GM21576 (cell line): ENCODE results near the gene MPND.
"Not testable (repeated sequence)": the region's sequence is repeated elsewhere in the genome, so short reads cannot be mapped to it uniquely, and the experiment has no call there.

ENCODE experiments used
- ATAC-seq: cut with Tn5 transposase; IDR thresholded peaks from one replicate; pipeline ENCODE4 v1.9.1; 2021; ENCODE audit warnings: mild to moderate bottlenecking, moderate library complexity; ENCODE audit not compliant: unreplicated experiment

Gene MPND

DNA sequence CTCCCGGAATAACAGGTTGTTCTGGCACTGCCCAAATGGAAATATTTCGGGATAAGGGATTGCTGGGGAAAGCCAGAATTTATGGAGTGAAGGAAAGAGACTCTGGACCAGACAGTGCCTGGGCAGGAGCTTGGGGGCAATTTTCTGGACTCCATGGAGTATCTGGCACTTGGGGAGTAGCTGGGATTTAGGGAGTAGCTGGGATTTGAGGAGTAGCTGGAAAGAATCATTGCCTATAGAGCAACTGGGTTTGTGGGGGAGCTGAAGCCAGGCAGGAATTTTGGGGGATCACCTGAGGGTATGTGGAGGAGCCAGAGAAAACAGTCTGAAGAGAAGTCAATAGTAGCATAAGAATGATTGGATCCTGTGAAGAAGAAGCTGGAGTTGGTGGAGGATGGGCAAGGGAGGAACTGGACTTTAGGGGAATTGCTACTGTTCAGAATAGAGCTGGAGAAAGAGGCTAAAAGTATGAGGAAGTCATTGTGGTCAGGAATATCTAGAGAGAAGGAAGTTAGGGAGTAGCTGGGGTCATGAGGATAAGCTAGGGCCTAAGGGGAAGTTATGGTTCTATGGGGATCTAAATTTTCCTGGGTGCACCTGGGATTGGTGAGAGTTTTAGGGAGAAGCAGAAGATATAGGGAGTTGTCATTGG lies 24.2 kb upstream of the MPND start:
- ATAC-seq, result no peak

DNA sequence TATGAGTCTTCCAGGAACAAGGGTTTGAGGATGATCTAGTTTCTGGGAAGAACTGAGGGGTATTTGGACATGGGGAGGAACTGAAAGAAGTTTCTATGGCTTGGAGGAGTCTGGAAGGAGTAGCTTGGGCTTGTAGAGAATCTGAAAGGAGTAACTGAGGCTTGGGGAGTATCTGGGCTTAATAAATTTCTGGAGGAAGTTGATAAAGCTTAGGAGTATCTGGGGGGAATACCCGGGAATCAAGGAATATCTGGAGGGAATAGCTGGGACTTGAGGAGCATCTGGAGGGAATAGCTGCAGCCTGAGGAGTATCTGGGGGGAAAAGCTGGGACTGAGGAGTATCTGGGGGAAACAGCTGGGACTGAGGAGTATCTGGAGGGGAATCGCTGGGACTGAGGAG lies 22.9 kb upstream of the MPND start:
- ATAC-seq, result no peak

DNA sequence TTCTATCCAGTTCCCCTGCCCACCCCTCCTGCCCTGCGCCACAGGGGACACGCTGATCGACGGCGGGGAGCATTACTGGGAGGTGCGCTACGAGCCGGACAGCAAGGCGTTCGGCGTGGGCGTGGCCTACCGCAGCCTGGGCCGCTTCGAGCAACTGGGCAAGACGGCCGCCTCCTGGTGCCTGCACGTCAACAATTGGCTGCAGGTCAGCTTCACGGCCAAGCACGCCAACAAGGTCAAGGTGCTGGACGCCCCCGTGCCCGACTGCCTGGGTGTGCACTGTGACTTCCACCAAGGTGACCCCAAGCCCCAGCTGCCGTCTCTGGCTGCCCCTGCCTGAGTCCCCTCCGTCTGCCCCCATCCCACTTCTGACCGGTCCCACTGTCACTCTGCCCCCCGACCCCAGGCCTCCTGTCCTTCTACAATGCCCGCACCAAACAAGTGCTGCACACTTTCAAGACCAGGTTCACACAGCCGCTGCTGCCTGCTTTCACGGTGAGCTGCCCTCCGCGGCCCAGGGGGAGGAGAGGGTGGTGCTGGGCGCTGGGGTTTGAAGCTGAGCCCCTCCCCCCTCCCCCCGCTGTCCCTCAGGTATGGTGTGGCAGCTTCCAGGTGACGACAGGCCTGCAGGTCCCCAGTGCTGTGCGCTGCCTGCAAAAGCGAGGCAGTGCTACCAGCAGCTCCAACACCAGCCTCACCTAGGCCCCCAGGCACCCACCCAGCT lies 20.3 kb upstream of the MPND start:
- ATAC-seq, result no peak

DNA sequence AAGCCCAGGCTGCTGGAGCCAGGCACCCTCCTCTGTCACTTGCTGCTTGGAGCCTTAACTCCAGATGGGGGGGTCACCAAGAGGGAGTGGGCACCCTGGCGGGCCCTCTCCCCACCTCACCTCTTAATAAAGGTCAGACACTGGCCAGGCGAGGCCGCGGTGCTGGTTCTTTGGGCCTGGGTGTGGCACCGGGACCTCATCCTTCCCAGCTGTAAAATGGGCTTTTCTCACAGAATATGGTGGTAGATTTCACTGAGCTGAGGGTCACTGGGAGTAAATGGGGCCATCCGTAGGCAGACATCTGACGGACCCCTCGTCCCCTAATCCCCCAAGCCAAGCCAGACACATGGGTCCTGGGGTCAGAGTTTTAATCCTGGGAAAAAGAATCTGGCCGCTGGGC lies 19.7 kb upstream of the MPND start:
- ATAC-seq, result no peak

DNA sequence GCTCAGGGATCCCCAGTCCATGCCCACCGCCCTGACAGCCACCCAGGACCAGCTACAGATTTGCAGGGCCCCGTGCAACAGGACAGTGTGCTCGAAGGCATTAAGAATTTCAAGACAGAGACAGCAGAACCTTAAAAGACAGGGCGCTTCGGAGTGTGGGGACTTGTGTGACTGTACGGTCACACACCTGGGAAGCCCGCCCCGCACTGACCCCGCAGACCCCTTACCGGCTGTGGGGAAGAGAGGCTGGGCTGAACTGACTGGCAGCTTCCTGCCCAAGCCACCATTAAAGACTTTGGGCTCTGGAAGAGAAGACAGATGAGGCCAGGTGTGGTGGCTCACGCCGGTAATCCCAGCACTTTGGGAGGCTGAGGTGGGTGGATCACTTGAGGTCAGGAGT lies 19.1 kb upstream of the MPND start:
- ATAC-seq, result no peak

DNA sequence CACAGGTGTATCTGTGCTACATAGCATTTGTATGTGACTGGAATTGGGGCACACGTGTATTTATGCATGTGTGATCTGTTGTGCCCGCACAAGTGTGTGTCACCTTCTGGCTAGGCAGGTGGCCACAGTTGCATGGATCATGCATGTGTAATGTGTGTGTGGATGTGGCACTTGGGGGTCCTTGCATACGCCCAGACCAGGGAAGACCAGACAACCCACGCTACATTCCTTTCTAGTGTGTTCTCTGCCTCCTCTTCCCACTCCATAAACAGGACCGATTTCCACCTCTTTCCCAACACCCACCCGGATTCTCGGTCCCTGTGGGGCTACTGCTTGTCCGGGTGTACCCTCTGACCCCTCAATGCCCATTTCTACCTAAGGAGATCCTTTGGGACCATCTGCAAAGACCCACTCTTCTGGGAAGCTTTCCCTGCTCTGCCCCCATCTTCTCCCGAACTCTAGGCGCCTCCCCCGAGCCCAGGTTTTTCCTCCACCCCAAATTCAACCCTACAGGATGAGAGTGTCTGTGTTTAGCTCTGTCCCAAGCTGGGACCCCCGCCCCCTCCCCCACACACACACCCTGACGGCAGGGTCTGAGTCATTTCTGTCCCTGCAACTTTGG lies 17.0 kb upstream of the MPND start:
- no peak for ATAC-seq

DNA sequence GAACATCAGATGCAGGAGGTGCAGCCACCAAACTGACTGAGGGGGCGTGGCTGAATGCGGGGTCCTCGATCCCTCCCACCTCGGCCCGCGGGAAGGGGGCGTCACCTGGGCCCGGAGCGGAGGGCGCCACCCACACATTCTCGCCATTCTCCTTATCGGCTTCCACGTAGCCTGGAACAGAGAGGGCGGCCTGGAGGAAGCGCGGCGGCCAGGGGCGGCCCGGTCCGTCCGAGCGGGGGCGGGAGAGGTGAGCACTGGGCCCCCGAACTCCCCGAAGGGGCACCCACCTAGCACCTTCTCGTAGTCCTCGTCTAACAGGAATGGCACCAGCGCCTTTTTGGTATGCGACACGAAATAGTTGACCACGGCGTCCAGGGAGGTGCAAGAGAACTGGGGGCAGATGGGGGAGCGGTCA lies 16.5 kb upstream of the MPND start:
- ATAC-seq, result no peak

DNA sequence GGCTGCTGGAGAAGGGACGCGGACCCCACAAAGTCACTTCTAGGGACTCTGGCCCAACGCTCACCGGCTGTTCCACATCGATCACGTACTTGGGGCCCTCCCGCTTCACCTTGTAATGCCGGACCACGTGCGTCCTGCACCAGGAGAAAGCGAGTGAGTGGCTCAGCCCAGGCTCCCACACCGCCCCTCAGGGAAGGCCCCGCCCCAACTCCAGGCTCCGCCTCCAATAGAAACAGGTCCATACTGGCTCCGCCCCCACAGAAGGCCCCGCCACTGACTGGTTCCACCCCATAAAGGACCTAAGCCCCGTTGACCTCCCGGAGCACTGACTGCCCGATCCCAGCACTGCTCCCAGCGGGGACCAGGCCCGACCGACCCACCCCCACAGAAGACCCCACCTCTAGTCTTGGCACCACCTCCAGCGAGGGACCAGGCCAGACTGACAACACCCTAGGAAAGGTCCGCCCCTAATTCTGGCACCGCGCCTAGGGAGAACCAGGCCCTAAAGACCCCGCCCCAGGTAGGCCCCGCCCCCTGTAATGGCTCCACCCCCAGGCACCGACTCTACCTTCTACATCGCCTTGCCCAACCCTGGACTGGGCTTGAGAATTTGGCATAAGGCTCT lies 16.0 kb upstream of the MPND start:
- no peak for ATAC-seq

DNA sequence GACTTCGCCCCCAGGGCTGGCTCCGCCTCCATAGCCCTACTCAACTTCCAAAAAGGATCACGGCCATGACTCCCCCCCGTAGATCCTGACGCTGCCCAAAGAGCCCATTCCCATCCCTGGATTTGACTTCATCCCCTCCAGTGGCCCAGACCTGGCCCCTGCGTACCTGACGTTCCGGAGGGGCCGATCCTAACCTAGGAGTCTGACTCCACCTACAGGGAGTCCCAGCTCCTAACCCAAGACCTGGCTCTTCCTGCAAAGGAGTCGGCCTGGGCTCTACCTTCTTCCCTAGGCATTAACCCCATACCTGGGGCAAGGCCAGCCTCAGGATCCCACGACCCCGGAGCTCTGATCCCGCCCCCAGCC lies 15.5 kb upstream of the MPND start:
- no peak for ATAC-seq

DNA sequence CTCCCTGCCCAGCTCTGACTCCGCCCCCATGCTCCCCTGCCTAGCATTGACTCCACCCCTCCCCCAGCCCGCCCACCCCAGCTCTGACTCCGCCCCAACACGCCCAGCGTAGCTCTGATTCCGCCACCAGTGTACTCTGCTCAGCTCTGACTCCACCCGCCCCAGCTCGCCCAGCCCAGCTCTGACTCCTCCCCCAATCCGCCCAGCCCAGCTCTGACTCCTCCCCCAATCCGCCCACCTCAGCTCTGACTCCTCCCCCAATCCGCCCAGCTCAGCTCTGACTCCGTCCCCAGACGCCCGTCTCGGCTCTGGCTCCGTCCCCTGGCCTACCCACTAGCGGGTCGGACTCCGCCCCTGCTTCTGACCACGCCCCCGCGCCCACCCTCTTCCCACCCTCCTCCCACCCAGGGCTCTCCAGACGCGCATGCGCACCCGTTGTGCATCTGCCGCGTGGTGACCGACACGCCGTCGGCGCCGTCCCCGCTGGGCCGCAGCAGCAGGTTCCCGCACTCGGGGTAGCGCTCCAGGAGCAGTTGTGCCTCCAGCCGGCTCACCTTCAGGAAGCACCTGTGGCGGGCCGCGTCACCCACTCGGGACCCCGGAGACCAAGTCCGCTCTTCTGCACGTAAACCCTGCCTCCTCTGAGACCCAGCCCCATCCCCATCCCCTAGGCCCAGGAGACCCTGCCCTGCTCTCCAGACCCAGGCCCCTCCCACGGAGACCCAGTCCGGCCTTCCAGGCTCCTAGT lies 14.9 kb upstream of the MPND start:
- peak; percentile 66 for ATAC-seq

DNA sequence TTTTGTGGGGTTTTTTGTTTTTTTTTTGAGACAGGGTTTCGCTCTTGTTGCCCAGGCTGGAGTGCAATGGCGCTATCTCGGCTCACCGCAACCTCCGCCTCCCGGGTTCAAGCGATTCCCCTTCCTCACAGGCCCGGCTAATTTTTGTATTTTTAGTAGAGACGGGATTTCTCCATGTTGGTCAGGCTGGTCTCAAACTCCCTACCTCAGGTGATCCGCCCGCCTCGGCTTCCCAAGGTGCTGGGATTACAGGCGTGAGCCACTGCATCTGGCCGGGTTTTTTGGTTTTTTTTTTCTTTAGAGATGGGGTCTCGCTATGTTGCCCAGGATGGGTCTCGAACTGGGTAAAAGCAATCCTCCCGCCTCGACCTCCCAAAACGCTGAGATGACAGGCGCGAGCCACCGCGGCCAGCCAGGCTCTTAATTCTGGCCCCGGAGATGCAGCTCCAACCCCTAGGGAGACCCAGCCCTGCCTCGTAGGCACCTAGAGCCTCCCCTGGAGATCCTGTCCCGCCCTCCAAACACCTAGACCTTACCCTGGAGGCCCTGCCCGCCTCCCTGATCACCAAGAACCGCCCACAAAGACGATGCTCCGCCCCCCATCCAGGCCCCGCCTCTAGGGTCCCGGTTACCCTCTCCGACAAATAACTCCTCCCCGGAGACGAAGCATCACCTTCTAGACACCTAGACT lies 14.2 kb upstream of the MPND start:
- not testable (repeated sequence) for ATAC-seq

DNA sequence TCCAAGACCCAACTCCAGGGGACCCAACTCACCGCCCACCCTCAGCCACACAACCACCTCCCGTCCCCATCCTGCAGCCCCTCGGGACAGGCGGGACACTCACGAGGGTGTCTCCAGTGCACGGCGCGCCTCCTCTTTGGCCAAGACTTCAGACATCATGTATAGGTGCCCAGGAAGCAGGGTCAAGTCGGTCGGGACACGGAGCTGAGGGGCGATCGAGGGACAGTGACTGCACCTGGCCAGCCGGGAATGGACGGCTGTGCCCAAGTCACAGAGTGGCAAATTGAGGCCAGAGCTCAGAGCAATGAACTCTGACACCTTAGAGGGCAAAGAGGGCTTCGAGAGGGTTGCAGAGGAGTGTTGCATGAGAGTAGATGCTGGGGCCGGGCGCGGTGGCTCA lies 13.5 kb upstream of the MPND start:
- ATAC-seq, result no peak

DNA sequence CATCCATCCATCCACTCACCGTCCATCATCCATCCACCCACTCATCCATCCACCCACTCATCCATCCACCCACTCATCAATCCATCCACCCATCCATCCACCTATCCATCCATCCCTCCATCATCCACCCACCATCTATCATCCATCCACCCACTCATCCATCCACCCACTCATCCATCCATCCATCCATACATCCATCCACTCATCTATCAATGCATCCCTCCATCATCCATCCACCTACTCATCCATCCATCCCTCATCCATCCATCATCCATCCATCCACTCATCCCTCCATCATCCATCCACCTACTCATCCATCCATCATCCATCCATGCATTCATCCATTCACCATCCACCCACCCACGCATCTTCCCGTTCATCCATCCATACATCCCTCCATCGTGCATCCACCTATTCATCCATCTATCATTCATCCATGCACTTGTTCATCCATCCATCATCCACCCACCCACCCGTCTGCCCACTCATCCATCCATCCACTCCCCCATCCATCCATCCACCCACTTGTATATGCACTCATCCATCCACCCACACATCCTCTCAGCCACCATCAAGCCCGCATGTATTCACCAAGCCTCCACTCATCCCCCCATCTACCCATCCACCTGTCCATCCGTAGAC lies 8.3 kb upstream of the MPND start:
- no peak for ATAC-seq

DNA sequence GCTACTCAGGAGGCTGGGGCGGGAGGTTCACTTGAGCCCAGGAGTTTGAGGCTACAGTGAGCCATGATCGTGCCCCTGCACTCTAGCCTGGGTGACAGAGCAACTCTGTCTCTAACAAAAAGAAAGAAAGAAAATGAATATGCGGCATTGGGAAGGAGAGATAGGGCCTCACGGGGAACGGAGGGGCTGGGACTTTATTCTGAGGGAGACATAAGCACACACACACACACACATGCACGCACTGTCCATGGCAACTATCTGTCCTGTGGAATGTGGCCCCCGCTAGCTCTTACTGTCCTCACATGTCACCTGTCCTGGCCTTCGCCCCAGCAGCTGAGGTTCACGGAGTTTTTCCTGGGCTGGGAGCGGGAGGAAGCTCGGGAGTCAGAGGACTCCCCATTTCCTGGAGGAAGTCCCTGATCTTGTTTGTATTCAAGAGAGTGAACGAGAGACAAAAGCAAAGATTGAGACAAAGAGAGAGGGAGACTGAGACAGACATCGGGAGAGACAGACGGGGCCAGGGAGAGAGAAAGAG lies 5.4 kb upstream of the MPND start:
- no peak for ATAC-seq

DNA sequence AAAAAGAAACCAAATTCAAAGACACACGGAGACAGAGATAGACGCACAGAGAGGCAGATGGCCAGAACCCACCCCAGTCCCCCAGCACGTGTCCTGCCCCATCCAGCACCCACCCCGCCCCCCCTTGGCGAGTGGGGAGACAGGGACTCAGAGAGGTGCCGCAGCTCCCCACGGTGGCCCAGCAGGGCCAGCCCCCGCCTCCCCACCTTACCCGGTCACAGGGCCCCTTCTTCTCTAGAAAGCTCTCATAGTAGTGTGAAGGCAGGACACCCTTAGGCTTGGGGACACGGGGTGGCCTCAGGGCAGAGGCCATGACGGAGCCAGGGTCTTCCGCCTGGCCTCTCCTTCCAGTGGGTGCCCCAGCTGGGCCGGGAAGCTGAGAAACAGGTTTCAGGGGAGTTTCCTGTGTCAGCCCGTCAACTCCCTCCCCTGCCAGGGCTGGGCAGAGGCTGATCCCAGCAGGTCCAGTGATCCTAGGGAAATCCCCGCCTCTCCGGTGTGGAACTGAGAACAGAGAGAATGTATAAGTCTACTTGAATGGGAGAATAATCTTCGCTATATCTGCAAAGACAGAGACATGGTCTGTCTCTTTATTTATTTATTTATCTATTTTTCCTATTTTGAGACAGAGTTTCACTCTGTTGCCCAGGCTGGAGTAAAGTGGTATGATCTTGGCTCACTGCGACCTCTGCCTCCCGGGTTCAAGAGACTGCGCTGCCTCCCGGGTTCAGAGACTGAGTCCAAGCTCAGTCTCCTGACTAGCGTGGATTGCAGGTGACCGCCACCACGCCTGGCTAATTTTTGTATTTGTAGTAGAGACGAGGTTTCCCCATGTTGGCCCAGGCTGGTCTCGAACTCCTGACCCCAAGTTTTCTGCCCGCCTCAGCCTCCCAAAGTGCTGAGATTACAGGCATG lies 4.7 kb upstream of the MPND start, which contains the start of gene STAP2:
Gene STAP2, minus strand, starts transcription at position 387 of the 915 bp plus-strand sequence. Its CDS starts 74 bp downstream, at position 313.
- ATAC-seq, result no peak

DNA sequence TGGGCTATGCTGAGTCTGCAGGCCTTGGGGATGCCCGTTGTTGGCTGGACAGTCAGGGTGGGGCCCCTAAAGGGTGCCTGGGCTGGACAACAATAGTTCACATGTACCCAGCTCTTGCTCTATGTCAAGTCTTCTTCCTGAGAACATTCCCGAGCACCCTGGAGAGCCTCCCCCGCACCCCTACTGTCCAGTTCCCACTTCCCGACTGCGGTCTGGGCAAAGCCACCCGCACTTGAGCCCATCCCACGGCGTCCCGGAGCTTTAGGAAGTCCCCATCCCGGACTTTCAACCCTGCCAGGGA lies 1.1 kb upstream of the MPND start:
- no peak for ATAC-seq

DNA sequence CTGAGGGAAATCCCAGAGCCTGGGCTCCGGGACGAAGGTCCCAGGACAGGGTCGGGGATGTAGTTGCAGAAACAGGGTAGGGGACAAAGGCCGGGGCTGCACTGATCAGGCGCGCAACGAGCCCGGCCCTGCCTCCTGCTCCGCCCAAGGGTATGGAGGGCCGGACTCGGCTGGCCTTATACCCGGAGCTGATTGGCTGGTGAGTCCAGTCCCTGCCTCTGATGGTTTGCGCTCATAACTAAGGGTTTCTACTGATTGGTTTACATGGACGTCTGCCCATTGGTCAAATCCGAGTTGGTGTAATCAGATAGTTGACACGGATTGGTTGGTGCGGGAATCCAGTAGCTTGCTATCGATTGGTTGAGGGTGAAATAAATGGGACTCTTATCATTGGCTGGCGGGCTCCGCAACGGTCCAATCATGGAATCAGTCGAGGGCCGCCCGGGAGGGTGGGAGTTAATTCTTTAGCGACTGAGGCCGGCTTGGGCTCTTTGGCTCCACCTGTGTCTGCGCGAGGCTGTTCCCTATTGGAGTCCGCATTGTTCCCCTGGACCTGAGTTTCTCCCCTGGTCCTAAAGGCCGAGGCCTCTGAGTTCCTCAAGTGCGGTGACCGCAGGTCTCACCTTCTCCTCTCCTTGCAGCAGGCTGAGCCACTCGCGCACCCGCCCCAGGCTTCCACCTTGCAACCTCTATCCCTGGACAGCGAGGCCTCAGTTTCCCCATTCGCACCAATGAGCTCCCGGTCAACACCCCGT lies 570 bp upstream of the MPND start:
- peak; percentile 76 for ATAC-seq

DNA sequence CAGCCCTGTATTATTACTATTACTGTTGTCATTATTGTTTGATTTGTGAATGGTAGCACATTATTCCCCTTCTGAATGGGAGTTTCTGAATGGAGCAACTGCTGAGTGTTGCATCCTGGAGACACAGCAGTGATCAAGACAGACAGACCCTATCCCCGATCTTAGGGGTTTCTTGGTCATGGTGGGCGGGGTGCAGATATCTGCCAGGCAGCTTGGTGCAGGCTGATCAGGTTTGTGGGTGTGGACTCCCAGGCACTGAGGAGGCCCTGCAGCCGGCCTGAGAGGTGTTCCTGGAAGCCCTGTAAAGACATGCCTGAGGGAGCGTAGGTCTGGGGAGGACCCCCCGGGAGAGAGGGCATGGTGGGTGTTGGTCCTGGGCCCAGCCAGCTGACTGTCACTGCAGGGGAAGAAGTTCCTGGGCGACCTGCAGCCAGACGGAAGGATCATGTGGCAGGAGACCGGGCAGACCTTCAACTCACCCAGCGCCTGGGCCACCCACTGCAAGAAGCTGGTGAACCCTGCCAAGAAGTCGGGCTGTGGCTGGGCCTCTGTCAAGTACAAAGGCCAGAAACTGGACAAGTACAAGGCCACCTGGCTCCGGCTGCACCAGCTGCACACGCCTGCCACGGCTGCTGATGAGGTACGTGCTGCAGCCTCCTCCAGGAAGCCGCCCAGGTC lies 2.1 kb downstream of the MPND start:
- ATAC-seq, result no peak
